GM18909 (cell line): Measurements from ENCODE around the gene FAM171A1.
"Not testable (repeated sequence)": the region's sequence is repeated elsewhere in the genome, so short reads cannot be mapped to it uniquely, and the experiment has no call there.

Experiments
- ATAC-seq: cut with Tn5 transposase; IDR thresholded peaks from one replicate; pipeline ENCODE4 v1.9.1; 2021; ENCODE audit warnings: mild to moderate bottlenecking; ENCODE audit not compliant: unreplicated experiment, poor library complexity

The FAM171A1 gene

GRCh38 chr10:15296701-15297100, 74.4 kb downstream of the FAM171A1 start:
- no peak for ATAC-seq

- no peak for ATAC-seq
These were observed 75.4 kb downstream of the FAM171A1 start for GRCh38 chr10:15295537-15296325.

GRCh38 chr10:15293862-15294842, 76.9 kb downstream of the FAM171A1 start:
- ATAC-seq, result no peak

GRCh38 chr10:15290671-15291070, 80.4 kb downstream of the FAM171A1 start:
- ATAC-seq, result no peak

GRCh38 chr10:15290150-15290549, 80.9 kb downstream of the FAM171A1 start:
- ATAC-seq, result no peak

GRCh38 chr10:15280974-15281373, 90.1 kb downstream of the FAM171A1 start:
- no peak for ATAC-seq

- no peak for ATAC-seq
These were observed 90.6 kb downstream of the FAM171A1 start for GRCh38 chr10:15280462-15280861.

GRCh38 chr10:15279236-15279635, 91.9 kb downstream of the FAM171A1 start:
- no peak for ATAC-seq

GRCh38 chr10:15278786-15279185, 92.3 kb downstream of the FAM171A1 start:
- ATAC-seq, result no peak

- ATAC-seq, result not testable (repeated sequence)
These were observed 95.0 kb downstream of the FAM171A1 start for GRCh38 chr10:15276039-15276438.

GRCh38 chr10:15269838-15270237, 101.3 kb downstream of the FAM171A1 start:
- ATAC-seq, result not testable (repeated sequence)

- ATAC-seq, result no peak
These were observed 103.6 kb downstream of the FAM171A1 start for GRCh38 chr10:15267496-15267895.

GRCh38 chr10:15266117-15266516, 105.0 kb downstream of the FAM171A1 start:
- ATAC-seq, result no peak

- ATAC-seq, result no peak
These were observed 105.5 kb downstream of the FAM171A1 start for GRCh38 chr10:15265558-15265957.

GRCh38 chr10:15265056-15265455, 106.0 kb downstream of the FAM171A1 start:
- ATAC-seq, result no peak

GRCh38 chr10:15263657-15264323, 107.3 kb downstream of the FAM171A1 start:
- no peak for ATAC-seq

GRCh38 chr10:15262036-15262713, 108.9 kb downstream of the FAM171A1 start:
- ATAC-seq, result no peak

- ATAC-seq, result no peak
These were observed 112.0 kb downstream of the FAM171A1 start for GRCh38 chr10:15259136-15259535.

GRCh38 chr10:15258255-15258654, 112.8 kb downstream of the FAM171A1 start:
- ATAC-seq, result no peak

GRCh38 chr10:15255961-15256360, 115.1 kb downstream of the FAM171A1 start:
- ATAC-seq, result no peak
